HEK293T (cell line): ENCODE results near the gene CTXND1.

Source experiments
- CTCF ChIA-PET: fragments of 350-600 bp; formaldehyde crosslinking; extraction: SDS; loops from one replicate; lab custom pipeline; 2021; ENCODE audit warnings: antibody characterized with exemption, inconsistent platforms; lab: Yijun Ruan, JAX
- POLR2A ChIA-PET: fragments of 350-600 bp; formaldehyde crosslinking; extraction: SDS; loops from one replicate; lab custom pipeline; 2020; ENCODE audit warnings: antibody characterized with exemption, inconsistent platforms; lab: Yijun Ruan, JAX
- DNase-seq: peaks from one replicate; pipeline ENCODE4 v3.0.0; 2012; ENCODE audit warnings: mixed read lengths; ENCODE audit errors: extremely low spot score
- ARNT ChIP-seq: fragments of 450-650 bp; IDR thresholded peaks from 2 replicates; pipeline ENCODE4 v1.6.1; 2017; ENCODE audit warnings: mild to moderate bottlenecking
- BHLHE40 ChIP-seq: fragments of 450-650 bp; IDR thresholded peaks from 2 replicates; pipeline ENCODE4 v1.6.1; 2016; ENCODE audit warnings: mild to moderate bottlenecking, moderate library complexity, borderline replicate concordance
- CTBP1 ChIP-seq: fragments of 450-650 bp; IDR thresholded peaks from 2 replicates; pipeline ENCODE4 v1.6.1; 2016; ENCODE audit warnings: borderline replicate concordance
- ELF4 ChIP-seq: fragments of 450-650 bp; IDR thresholded peaks from 2 replicates; pipeline ENCODE4 v1.6.1; 2017; ENCODE audit warnings: antibody characterized with exemption
- FOXA1 ChIP-seq: fragments of 450-650 bp; IDR thresholded peaks from 2 replicates; pipeline ENCODE4 v1.6.1; 2016; ENCODE audit warnings: mild to moderate bottlenecking
- FOXK2 ChIP-seq: fragments of 450-650 bp; IDR thresholded peaks from 2 replicates; pipeline ENCODE4 v1.6.1; 2016; ENCODE audit warnings: mild to moderate bottlenecking
- FOXM1 ChIP-seq: fragments of 450-650 bp; IDR thresholded peaks from 2 replicates; pipeline ENCODE4 v1.6.1; 2017; ENCODE audit warnings: mild to moderate bottlenecking, borderline replicate concordance
- HDGF ChIP-seq: fragments of 450-650 bp; IDR thresholded peaks from 2 replicates; pipeline ENCODE4 v1.6.1; 2017; ENCODE audit warnings: antibody characterized with exemption, borderline replicate concordance
- L3MBTL2 ChIP-seq: fragments of 450-650 bp; conservative IDR thresholded peaks from 2 replicates; pipeline ENCODE4 v1.6.1; 2016; ENCODE audit warnings: mild to moderate bottlenecking
- LEF1 ChIP-seq: fragments of 450-650 bp; IDR thresholded peaks from 2 replicates; pipeline ENCODE4 v1.6.1; 2017; ENCODE audit warnings: mild to moderate bottlenecking, borderline replicate concordance
- NFRKB ChIP-seq: fragments of 450-650 bp; IDR thresholded peaks from 2 replicates; pipeline ENCODE4 v1.6.1; 2016; ENCODE audit warnings: mild to moderate bottlenecking, moderate library complexity
- PKNOX1 ChIP-seq: fragments of 450-650 bp; IDR thresholded peaks from 2 replicates; pipeline ENCODE4 v1.6.1; 2016
- SP1 ChIP-seq: fragments of 450-650 bp; IDR thresholded peaks from 2 replicates; pipeline ENCODE4 v1.6.1; 2017
- SUZ12 ChIP-seq: fragments of 450-650 bp; IDR thresholded peaks from 2 replicates; pipeline ENCODE4 v1.6.1; 2016; ENCODE audit warnings: mild to moderate bottlenecking
- TARDBP ChIP-seq: fragments of 450-650 bp; IDR thresholded peaks from 2 replicates; pipeline ENCODE4 v1.6.1; 2016
- ZNF384 ChIP-seq: fragments of 450-650 bp; IDR thresholded peaks from 2 replicates; pipeline ENCODE4 v1.6.1; 2016

Gene CTXND1

GRCh38 chr15:80199366-80199765, 52.6 kb downstream of the CTXND1 start:
- TF ChIP-seq ELF4, result no peak
- no peak for TF ChIP-seq CTBP1
- no peak for TF ChIP-seq FOXA1
- TF ChIP-seq ARNT, result no peak
- no peak for TF ChIP-seq PKNOX1
- TF ChIP-seq SUZ12, result no peak
- TF ChIP-seq SP1, result no peak
- TF ChIP-seq TARDBP, result no peak
- DNase-seq, result no peak
- ChIA-PET POLR2A (no interaction called here), CTCF (no interaction called here)

GRCh38 chr15:80194914-80195313, 57.1 kb downstream of the CTXND1 start:
- CTCF ChIA-PET, result no interaction called here
- POLR2A ChIA-PET, result no interaction called here
- TF ChIP-seq L3MBTL2 (no peak), PKNOX1 (no peak), TARDBP (no peak), FOXM1 (no peak), HDGF (no peak), ZNF384 (no peak), FOXA1 (no peak), SUZ12 (no peak), BHLHE40 (no peak)
- DNase-seq, result no peak

GRCh38 chr15:80194186-80194585, 57.8 kb downstream of the CTXND1 start:
- POLR2A ChIA-PET, result no interaction called here
- no peak for DNase-seq
- CTCF ChIA-PET, result no interaction called here
- TF ChIP-seq PKNOX1, result no peak
- no peak for TF ChIP-seq ARNT
- TF ChIP-seq FOXM1, result no peak
- TF ChIP-seq TARDBP, result no peak
- TF ChIP-seq BHLHE40, result no peak
- no peak for TF ChIP-seq FOXA1
- TF ChIP-seq LEF1, result no peak
- TF ChIP-seq L3MBTL2, result no peak
- no peak for TF ChIP-seq SUZ12

- ChIA-PET POLR2A (no interaction called here), CTCF (no interaction called here)
- TF ChIP-seq ZNF384 (no peak), BHLHE40 (no peak), CTBP1 (no peak), TARDBP (no peak), NFRKB (no peak), L3MBTL2 (no peak), FOXK2 (no peak), PKNOX1 (no peak), SUZ12 (no peak)
- DNase-seq, result no peak
These were observed 60.0 kb downstream of the CTXND1 start for GRCh38 chr15:80191897-80192595.

GRCh38 chr15:80191198-80191597, 60.8 kb downstream of the CTXND1 start:
- no peak for DNase-seq
- POLR2A ChIA-PET, result no interaction called here
- CTCF ChIA-PET, result no interaction called here
- no peak for TF ChIP-seq NFRKB
- TF ChIP-seq FOXK2, result no peak
- TF ChIP-seq FOXA1, result no peak
- no peak for TF ChIP-seq SUZ12
- no peak for TF ChIP-seq TARDBP
- TF ChIP-seq SP1, result no peak
- no peak for TF ChIP-seq HDGF
- no peak for TF ChIP-seq CTBP1
- no peak for TF ChIP-seq ZNF384
- TF ChIP-seq BHLHE40, result no peak
- TF ChIP-seq LEF1, result no peak
- no peak for TF ChIP-seq PKNOX1

- DNase-seq, result no peak
- CTCF ChIA-PET, result no interaction called here
- POLR2A ChIA-PET, result no interaction called here
These were observed 63.8 kb downstream of the CTXND1 start for GRCh38 chr15:80188251-80188650.

More at GRCh38 chr15:80188251-80188650, 63.8 kb downstream of the CTXND1 start:
- TF ChIP-seq SP1 (no peak), ELF4 (no peak), NFRKB (no peak), FOXK2 (no peak)
